NOMO-1 treated with dmso at 0.1 percent for 144 hours (cell line): Measurements from ENCODE around the gene MAD1L1.

Source experiments
- DNase-seq: peaks from one replicate; lab custom pipeline; 2025; ENCODE audit not compliant: unreplicated experiment; lab: John Stamatoyannopoulos, UW

The MAD1L1 gene

GRCh38 chr7:1993776-1994740 is 238.7 kb downstream of the MAD1L1 start:
- no peak for DNase-seq

GRCh38 chr7:1993031-1993695 is 239.6 kb downstream of the MAD1L1 start:
- DNase-seq: no peak

- DNase-seq: no peak
These were observed 240.2 kb downstream of the MAD1L1 start for GRCh38 chr7:1992554-1992953.

GRCh38 chr7:1990001-1990670 is 242.6 kb downstream of the MAD1L1 start:
- no peak for DNase-seq

- DNase-seq: no peak
These were observed 243.5 kb downstream of the MAD1L1 start for GRCh38 chr7:1989049-1989860.

GRCh38 chr7:1988533-1988930 is 244.2 kb downstream of the MAD1L1 start:
- DNase-seq: no peak

- DNase-seq: no peak
These were observed 244.9 kb downstream of the MAD1L1 start for GRCh38 chr7:1987591-1988532.

- DNase-seq: no peak
These were observed 245.6 kb downstream of the MAD1L1 start for GRCh38 chr7:1987084-1987535.

- DNase-seq: no peak
These were observed 246.2 kb downstream of the MAD1L1 start for GRCh38 chr7:1986366-1987083.

- no peak for DNase-seq
These were observed 246.8 kb downstream of the MAD1L1 start for GRCh38 chr7:1985936-1986335.

- DNase-seq: no peak
These were observed 247.7 kb downstream of the MAD1L1 start for GRCh38 chr7:1985042-1985441.

GRCh38 chr7:1981878-1982230 is 250.9 kb downstream of the MAD1L1 start:
- DNase-seq: no peak

GRCh38 chr7:1981201-1981877 is 251.4 kb downstream of the MAD1L1 start:
- DNase-seq: no peak

- DNase-seq: no peak
These were observed 252.9 kb downstream of the MAD1L1 start for GRCh38 chr7:1979591-1980560.

GRCh38 chr7:1978656-1979590 is 253.8 kb downstream of the MAD1L1 start:
- no peak for DNase-seq

GRCh38 chr7:1977876-1978441 is 254.8 kb downstream of the MAD1L1 start:
- no peak for DNase-seq
